ENCODE data around the gene STX8.
A peak's percentile ranks its signal among the peaks of the same experiment; 100 is the strongest.

STX8 gene

DNA sequence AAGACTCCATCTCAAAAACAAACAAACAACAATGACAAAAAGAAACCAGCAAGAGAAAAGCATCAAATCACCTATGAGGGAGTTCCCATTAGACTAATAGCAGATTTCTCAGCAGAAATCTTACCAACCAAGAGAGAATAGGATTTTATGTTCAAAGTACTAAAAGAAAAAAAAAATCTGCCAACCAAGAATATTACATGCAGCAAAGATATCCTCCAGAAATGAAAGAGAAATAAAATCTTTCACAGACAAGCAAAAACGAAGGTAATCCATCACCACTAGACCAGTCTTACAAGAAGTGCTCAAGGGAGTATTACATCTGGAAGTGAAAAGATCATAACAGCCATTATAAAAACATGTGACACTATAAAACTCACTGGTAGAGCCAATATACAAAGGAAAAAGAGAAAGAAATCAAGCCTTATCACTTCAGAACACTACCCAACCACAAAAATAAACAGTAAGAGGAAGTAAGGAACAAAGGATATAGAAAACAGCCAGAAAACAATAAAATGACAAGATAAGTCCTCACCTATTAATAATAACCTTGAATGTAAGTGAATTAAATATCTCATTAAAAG lies 66.3 kb downstream of the STX8 start:
- DNase-seq (ENCODE audit: low read depth): no peak
- TF ChIP-seq CTCF (conservative IDR thresholded peaks at IDR 0.05; ENCODE audit: low read length): no peak
- no peak overlapping the region for H3K4me3 ChIP-seq (ENCODE audit: low read length)

DNA sequence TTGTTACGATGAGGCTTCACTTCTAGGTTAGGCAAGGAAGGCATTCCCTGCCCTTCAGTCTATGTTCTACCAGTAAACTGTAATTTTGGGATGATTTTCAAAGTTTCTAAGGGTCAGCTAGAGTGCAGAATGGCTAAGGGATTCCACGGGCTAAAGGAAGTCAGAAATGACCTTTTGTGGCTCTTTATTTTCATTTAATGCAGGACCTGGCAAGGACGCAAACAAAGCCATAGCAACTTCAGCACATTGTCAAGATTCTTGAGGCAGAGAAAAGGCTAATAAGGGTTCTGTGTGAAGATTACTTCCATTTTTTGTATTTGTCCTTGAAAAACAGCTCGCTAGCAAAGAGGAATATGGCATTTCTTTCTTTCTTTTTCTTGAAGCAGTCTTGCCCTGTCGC lies 76.6 kb downstream of the STX8 start:
- DNase-seq (ENCODE audit: low read depth): no peak
- no peak overlapping the region for H3K4me3 ChIP-seq (ENCODE audit: low read length)
- TF ChIP-seq CTCF (conservative IDR thresholded peaks at IDR 0.05; ENCODE audit: low read length): no peak

DNA sequence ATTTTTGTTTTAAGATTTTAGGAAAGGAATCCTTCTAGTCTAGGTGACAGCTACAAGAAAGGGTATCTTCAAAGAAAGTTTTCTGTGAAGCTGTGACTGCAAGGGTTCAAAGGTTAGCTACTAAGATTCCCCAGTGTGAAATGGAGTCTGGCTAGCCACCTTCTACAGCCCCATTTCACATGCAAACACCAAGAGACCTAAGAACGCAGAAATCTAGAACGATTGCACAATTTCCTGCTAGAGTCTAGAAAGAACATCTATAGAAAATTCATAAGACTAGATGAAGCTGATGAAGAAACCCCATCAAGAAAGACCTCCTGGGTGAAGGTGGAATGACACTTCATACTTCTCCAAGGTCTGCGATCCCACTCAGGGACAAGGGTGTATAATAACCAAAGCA lies 77.1 kb downstream of the STX8 start:
- no peak for DNase-seq (ENCODE audit: low read depth)
- no peak for TF ChIP-seq CTCF (conservative IDR thresholded peaks at IDR 0.05; ENCODE audit: low read length)
- no peak overlapping the region for H3K4me3 ChIP-seq (ENCODE audit: low read length)

- H3K4me3 ChIP-seq (ENCODE audit: low read length): no peak overlapping the region
- TF ChIP-seq CTCF (conservative IDR thresholded peaks at IDR 0.05; ENCODE audit: low read length): no peak
- DNase-seq (ENCODE audit: low read depth): no peak
These were observed 87.1 kb downstream of the STX8 start for GRCh38 chr17:9488556-9488955.

GRCh38 chr17:9487406-9487805 lies 88.2 kb downstream of the STX8 start:
- no peak for TF ChIP-seq CTCF (conservative IDR thresholded peaks at IDR 0.05; ENCODE audit: low read length)
- H3K4me3 ChIP-seq (ENCODE audit: low read length): no peak overlapping the region
- DNase-seq (ENCODE audit: low read depth): no peak

GRCh38 chr17:9484789-9485188 lies 90.8 kb downstream of the STX8 start:
- peak; percentile 63 for DNase-seq (ENCODE audit: low read depth)
- H3K4me3 ChIP-seq (ENCODE audit: low read length): no peak overlapping the region
- TF ChIP-seq CTCF (conservative IDR thresholded peaks at IDR 0.05; ENCODE audit: low read length): no peak

DNA sequence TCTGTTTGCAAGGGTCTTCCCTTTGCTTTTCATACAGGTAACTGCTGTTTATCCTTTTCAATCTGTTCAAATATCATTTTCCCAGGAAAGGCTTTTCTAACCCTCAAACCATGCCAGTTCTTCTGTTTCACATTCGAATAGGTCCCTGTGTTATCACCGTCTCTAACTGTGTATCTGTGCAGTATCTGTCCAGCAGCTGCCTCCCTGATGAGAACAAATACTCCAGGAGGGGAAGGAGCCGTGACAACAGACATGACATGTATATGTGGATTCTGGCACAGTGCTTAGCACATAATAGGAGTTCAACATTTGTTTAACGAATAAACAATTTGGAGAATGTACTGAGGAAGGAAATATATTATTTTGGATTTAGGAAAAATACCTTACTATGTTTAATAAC lies 95.7 kb downstream of the STX8 start:
- TF ChIP-seq CTCF (conservative IDR thresholded peaks at IDR 0.05; ENCODE audit: low read length): no peak
- H3K4me3 ChIP-seq (ENCODE audit: low read length): no peak overlapping the region
- DNase-seq (ENCODE audit: low read depth): no peak
